CD4-positive, CD25-positive, alpha-beta regulatory T cell (primary cell): ENCODE measurements around the gene UBE2E1. TPM values are rescaled to one million over a fixed set of nuclear protein-coding genes. Genes with fewer than 3 reads are reported as not detected.

Experiments used
- ATAC-seq, 2 donors: fragments of 150-1000 bp; cut with Tn5 transposase; one replicate each; pipeline ENCODE4 v1.10.0; 2021; ENCODE audit warnings: low read depth in 2 of 2, moderate number of reproducible peaks in 2 of 2, moderate library complexity in 1 of 2
- DNase-seq, 3 donors: peaks; one replicate each; pipeline versions ENCODE4 v3.0.0 to v3.0.0-alpha.2; 2012 to 2022; ENCODE audit warnings: mixed read lengths in 1 of 3
- H3K27ac ChIP-seq: one replicate; pipeline ENCODE4 v1.7.0; 2013; ENCODE audit warnings: mild to moderate bottlenecking, low read length; ENCODE audit not compliant: insufficient read depth, poor library complexity, severe bottlenecking
- H3K27me3 ChIP-seq: one replicate; pipeline ENCODE4 v1.7.0; 2013; ENCODE audit warnings: low read length; ENCODE audit not compliant: control insufficient read depth, insufficient read depth
- H3K36me3 ChIP-seq: one replicate; pipeline ENCODE4 v1.7.0; 2013; ENCODE audit warnings: mild to moderate bottlenecking, low read length, moderate library complexity; ENCODE audit not compliant: control insufficient read depth, insufficient read depth
- H3K4me1 ChIP-seq: 2 replicates; pipeline ENCODE4 v1.7.0; 2013; ENCODE audit warnings: mild to moderate bottlenecking, low read length; ENCODE audit not compliant: insufficient read depth, control insufficient read depth, poor library complexity, severe bottlenecking
- H3K4me3 ChIP-seq: one replicate; pipeline ENCODE4 v1.7.0; 2013; ENCODE audit warnings: low read depth, mild to moderate bottlenecking, low read length, moderate library complexity
- H3K9me3 ChIP-seq, 2 experiments: 1 replicate in 1 of 2; 2 replicates in 1 of 2; pipeline ENCODE4 v1.7.0; 2013; ENCODE audit warnings: low read length in 2 of 2, mild to moderate bottlenecking in 1 of 2, moderate library complexity in 1 of 2; ENCODE audit not compliant: control insufficient read depth in 2 of 2
- H3K27ac Mint-ChIP-seq, 3 donors: one replicate each; pipeline ENCODE4 v1.8.0; 2020 to 2022; ENCODE audit warnings: mild to moderate bottlenecking in 3 of 3, mixed read lengths in 3 of 3, moderate library complexity in 2 of 3
- H3K27me3 Mint-ChIP-seq: one replicate; pipeline ENCODE4 v1.8.0; 2022; ENCODE audit warnings: mild to moderate bottlenecking, mixed read lengths
- H3K36me3 Mint-ChIP-seq: one replicate; pipeline ENCODE4 v1.8.0; 2020; ENCODE audit warnings: mixed read lengths
- H3K4me1 Mint-ChIP-seq, 4 donors: one replicate each; pipeline ENCODE4 v1.8.0; 2020 to 2022; ENCODE audit warnings: mixed read lengths in 4 of 4, mild to moderate bottlenecking in 1 of 4
- H3K4me3 Mint-ChIP-seq, 4 donors: one replicate each; pipeline ENCODE4 v1.8.0; 2020 to 2022; ENCODE audit warnings: mild to moderate bottlenecking in 4 of 4, mixed read lengths in 4 of 4, moderate library complexity in 3 of 4
- H3K9me3 Mint-ChIP-seq, 7 donors: one replicate each; pipeline ENCODE4 v1.8.0; 2020 to 2022; ENCODE audit warnings: mixed read lengths in 7 of 7, mild to moderate bottlenecking in 3 of 7, moderate library complexity in 2 of 7
- polyA plus RNA-seq, 4 donors: library from polyadenylated mRNA; unstranded; fragments of 300-500 nt; fragmentation: Illumina TruSeq; gene quantifications; one replicate each; pipeline ENCODE4 v1.2.3, GENCODE V29; 2021
- total RNA-seq: library from RNA; stranded (reverse); gene quantifications from one replicate; pipeline ENCODE4 v1.2.3, GENCODE V29; 2022

UBE2E1 gene
- total and polyA plus RNA-seq, 5 donors from 2014 or later = 6.2 to 65.3 (median 12.8) TPM

GRCh38 chr3:23807424-23808015, 1.8 kb downstream of the UBE2E1 start:
- no peak for ATAC-seq
- Histone ChIP-seq H3K4me1 (peaks cover 55% of the 10 kb centered on the region), H3K27me3 (no peaks in the 10 kb centered on the region), H3K36me3 (no peaks in the 10 kb centered on the region), H3K4me3 (peak overlapping the region; percentile 76), H3K9me3 (no peaks in the 10 kb centered on the region), H3K27ac (peak overlapping the region; percentile 51)
- H3K9me3 Mint-ChIP-seq = peaks cover 0 to 2% (median 0%) of the 10 kb centered on the region in 7 donors
- H3K27ac Mint-ChIP-seq = peak overlapping the region; percentile 89 to 98 (median 96)
- peaks cover 37 to 61% (median 46%) of the 10 kb centered on the region in 4 donors for H3K4me1 Mint-ChIP-seq
- peak overlapping the region; percentile 95 to 99 (median 97) for H3K4me3 Mint-ChIP-seq
- H3K27me3 Mint-ChIP-seq = peaks cover 7% of the 10 kb centered on the region
- no peak for DNase-seq
- peaks cover 8% of the 10 kb centered on the region for H3K36me3 Mint-ChIP-seq

DNA sequence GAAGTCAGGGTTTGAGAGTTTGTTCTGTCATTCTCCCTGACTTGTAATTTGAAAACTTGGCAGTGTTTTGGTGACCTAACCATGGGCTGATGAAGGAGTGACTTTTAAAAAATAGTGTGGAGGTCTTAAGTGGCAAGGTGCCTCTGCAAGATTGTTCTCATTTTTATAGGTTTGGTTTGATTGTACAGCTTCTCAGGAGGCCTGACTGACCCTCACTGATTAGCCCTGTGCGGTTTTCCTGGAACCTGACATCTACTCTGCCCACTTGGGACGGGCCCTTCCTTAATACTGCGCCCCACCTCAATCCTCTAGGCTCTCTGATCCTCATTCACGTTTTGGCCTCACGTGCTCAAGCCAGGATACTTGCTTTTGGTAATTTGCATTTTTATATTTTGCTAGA, 2.8 kb downstream of the UBE2E1 start:
- H3K27ac ChIP-seq = peak overlapping the region; percentile 23

DNA sequence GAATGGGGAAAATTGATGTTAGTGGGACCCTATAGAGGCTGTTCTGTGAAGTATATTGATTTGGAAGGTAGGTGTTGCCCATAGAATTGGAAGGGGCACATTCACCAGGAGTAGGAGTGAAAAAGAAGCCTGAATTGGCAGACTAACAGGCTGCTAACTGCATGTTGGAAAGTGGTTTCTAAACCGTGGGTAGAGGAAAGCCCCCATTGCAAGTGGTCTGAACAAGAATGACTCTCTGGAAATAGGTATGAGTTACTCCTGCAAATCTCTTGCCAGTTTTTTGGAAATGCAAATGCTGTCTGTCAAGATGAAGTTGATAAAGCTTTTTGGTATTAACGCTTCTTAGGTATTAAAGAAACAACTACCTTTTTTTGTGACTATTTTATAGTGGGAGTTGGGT, 3.5 kb downstream of the UBE2E1 start:
- peak overlapping the region; percentile 68 for H3K4me3 ChIP-seq
- DNase-seq = no peak

More for the DNA sequence above, 2.8 kb downstream of the UBE2E1 start:
- H3K4me1 ChIP-seq = peaks cover 55% of the 10 kb centered on the region
- H3K27ac Mint-ChIP-seq = peak overlapping the region; percentile 32 to 89 (median 72)
- H3K36me3 ChIP-seq = no peaks in the 10 kb centered on the region
- peak overlapping the region; percentile 95 to 100 (median 97) for H3K4me3 Mint-ChIP-seq
- peak overlapping the region; percentile 76 for H3K4me3 ChIP-seq
- H3K9me3 Mint-ChIP-seq = peaks cover 0 to 2% (median 0%) of the 10 kb centered on the region in 7 donors
- peaks cover 10% of the 10 kb centered on the region for H3K36me3 Mint-ChIP-seq
- ATAC-seq (no peak), DNase-seq (no peak)
- no peaks in the 10 kb centered on the region for H3K27me3 ChIP-seq
- peaks cover 7% of the 10 kb centered on the region for H3K27me3 Mint-ChIP-seq
- no peaks in the 10 kb centered on the region for H3K9me3 ChIP-seq
- peaks cover 37 to 68% (median 50%) of the 10 kb centered on the region in 4 donors for H3K4me1 Mint-ChIP-seq

DNA sequence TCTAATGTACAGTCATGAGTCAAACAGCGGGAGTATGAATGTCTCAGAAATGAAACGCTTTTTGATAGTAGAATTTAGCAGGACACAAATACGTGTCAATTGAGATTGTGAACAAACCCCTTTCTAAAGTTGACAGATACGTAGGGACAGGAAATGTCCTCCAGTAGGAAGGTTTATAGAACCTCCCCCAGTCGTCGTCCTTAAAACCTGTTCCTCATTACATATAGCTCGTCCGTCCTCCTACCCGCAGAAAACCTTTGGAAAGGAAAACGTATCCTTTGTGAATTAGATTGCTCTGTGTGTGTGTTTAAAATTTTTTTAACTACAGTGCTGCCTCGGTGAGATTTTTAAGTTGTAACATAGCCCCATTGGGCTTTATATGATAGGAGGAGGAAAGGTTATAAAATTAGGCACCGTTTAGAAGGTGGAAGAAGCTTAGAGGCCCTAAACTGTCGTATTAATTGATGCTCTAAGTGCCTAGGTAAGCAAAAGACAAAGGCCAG, 4.1 kb downstream of the UBE2E1 start:
- Mint-ChIP-seq H3K4me3 (peak overlapping the region; percentile 95 to 100 (median 97)), H3K27ac (peak overlapping the region; percentile 78 to 98 (median 89)), H3K27me3 (peaks cover 7% of the 10 kb centered on the region), H3K36me3 (peaks cover 10% of the 10 kb centered on the region), H3K4me1 (peaks cover 45 to 69% (median 55%) of the 10 kb centered on the region in 4 donors), H3K9me3 (peaks cover 0 to 2% (median 0%) of the 10 kb centered on the region in 7 donors)
- peak overlapping the region; percentile 48 for H3K27ac ChIP-seq
- peak overlapping the region; percentile 68 for H3K4me3 ChIP-seq
- no peaks in the 10 kb centered on the region for H3K27me3 ChIP-seq
- no peaks in the 10 kb centered on the region for H3K9me3 ChIP-seq
- H3K4me1 ChIP-seq = peaks cover 55% of the 10 kb centered on the region
- DNase-seq (peak in 1 of 3 donors; percentile 35), ATAC-seq (no peak)
- no peaks in the 10 kb centered on the region for H3K36me3 ChIP-seq

More for the DNA sequence above, 3.5 kb downstream of the UBE2E1 start:
- H3K9me3 Mint-ChIP-seq = peaks cover 0 to 2% (median 0%) of the 10 kb centered on the region in 7 donors
- H3K9me3 ChIP-seq = no peaks in the 10 kb centered on the region
- H3K36me3 ChIP-seq = no peaks in the 10 kb centered on the region
- peak overlapping the region; percentile 36 for H3K27ac ChIP-seq
- peaks cover 10% of the 10 kb centered on the region for H3K36me3 Mint-ChIP-seq
- peaks cover 55% of the 10 kb centered on the region for H3K4me1 ChIP-seq
- H3K27ac Mint-ChIP-seq = peak overlapping the region; percentile 78 to 98 (median 89)
- ATAC-seq = no peak
- no peaks in the 10 kb centered on the region for H3K27me3 ChIP-seq
- peak overlapping the region; percentile 95 to 100 (median 97) for H3K4me3 Mint-ChIP-seq
- peaks cover 7% of the 10 kb centered on the region for H3K27me3 Mint-ChIP-seq
- H3K4me1 Mint-ChIP-seq = peaks cover 42 to 69% (median 52%) of the 10 kb centered on the region in 4 donors

DNA sequence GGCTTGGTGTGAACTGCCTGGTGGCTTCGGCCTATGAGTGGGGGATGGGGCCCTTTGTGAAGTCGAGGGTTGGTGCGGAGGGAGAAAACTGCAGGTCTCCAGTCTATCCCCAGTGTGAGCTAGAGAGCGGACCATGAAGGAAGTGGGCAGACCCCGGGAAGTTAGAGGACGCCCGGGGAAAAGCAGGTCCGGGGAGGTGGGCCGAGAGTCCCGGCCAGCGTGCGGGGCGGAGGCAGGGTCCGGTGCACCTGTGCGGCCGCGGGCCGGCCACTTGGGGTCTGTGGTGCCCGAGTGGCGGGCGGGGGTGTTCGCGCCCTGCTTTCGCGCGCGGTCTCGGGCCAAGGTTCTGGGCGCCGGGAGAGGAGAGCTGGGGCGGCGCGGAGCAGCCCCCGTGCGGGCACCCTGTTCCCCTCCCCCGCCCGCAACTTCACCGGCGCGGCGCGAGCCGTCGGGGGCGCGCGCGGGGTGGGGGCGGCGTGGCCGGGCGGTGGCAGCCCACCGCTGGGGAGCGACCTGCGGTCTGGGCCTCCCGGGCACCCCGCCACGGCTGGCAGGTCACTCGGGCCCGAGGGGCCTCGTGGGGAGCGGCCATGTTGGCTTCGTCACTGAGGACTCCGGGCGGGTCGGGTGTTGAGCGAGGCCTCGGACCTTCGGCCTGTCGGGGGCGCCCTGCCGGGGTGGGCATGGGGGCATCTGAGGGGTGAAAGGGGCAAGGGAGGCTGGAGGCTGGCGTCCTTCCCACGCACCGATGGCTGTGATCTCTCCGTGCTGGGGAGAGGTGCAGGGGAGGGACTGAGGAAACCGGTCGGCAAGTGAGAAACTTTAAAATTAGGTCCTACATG, 4.8 kb downstream of the UBE2E1 start:
- DNase-seq (peak; percentile 20 to 56 (median 34)), ATAC-seq (peak; percentile 9 to 29)
- H3K4me3 ChIP-seq = peak overlapping the region; percentile 83
- H3K36me3 Mint-ChIP-seq = peaks cover 10% of the 10 kb centered on the region
- H3K9me3 Mint-ChIP-seq = peaks cover 0 to 2% (median 0%) of the 10 kb centered on the region in 7 donors
- peaks cover 7% of the 10 kb centered on the region for H3K27me3 Mint-ChIP-seq
- H3K9me3 ChIP-seq = no peaks in the 10 kb centered on the region
- H3K4me3 Mint-ChIP-seq = peak overlapping the region; percentile 95 to 100 (median 97)
- no peaks in the 10 kb centered on the region for H3K36me3 ChIP-seq
- peaks cover 52% of the 10 kb centered on the region for H3K4me1 ChIP-seq
- peak overlapping the region; percentile 49 for H3K27ac ChIP-seq
- H3K27me3 ChIP-seq = no peaks in the 10 kb centered on the region
- H3K4me1 Mint-ChIP-seq = peaks cover 45 to 68% (median 59%) of the 10 kb centered on the region in 4 donors
- H3K27ac Mint-ChIP-seq = peak overlapping the region; percentile 89 to 98 (median 97)

- H3K9me3 ChIP-seq = no peaks in the 10 kb centered on the region
- ATAC-seq (no peak), DNase-seq (peak in 1 of 3 donors; percentile 48)
- no peaks in the 10 kb centered on the region for H3K36me3 ChIP-seq
- peaks cover 52% of the 10 kb centered on the region for H3K4me1 ChIP-seq
- Mint-ChIP-seq H3K36me3 (peaks cover 10% of the 10 kb centered on the region), H3K27me3 (peaks cover 7% of the 10 kb centered on the region), H3K27ac (peak overlapping the region; percentile 89 to 97 (median 96)), H3K4me1 (peaks cover 45 to 69% (median 61%) of the 10 kb centered on the region in 4 donors), H3K4me3 (peak overlapping the region; percentile 80 to 97 (median 96)), H3K9me3 (peaks cover 0 to 2% (median 0%) of the 10 kb centered on the region in 7 donors)
- peak overlapping the region; percentile 49 for H3K27ac ChIP-seq
- peak overlapping the region; percentile 83 for H3K4me3 ChIP-seq
- no peaks in the 10 kb centered on the region for H3K27me3 ChIP-seq
Observed at GRCh38 chr3:23811185-23811527, 5.4 kb downstream of the UBE2E1 start.

- peak overlapping the region; percentile 83 for H3K4me3 ChIP-seq
- peak overlapping the region; percentile 38 to 89 (median 70) for H3K27ac Mint-ChIP-seq
- peaks cover 10% of the 10 kb centered on the region for H3K36me3 Mint-ChIP-seq
- DNase-seq (peak in 1 of 3 donors; percentile 68), ATAC-seq (peak in 1 of 2 donors; percentile 8)
- no peaks in the 10 kb centered on the region for H3K9me3 ChIP-seq
- peaks cover 0 to 2% (median 0%) of the 10 kb centered on the region in 7 donors for H3K9me3 Mint-ChIP-seq
- peak overlapping the region; percentile 80 to 97 (median 96) for H3K4me3 Mint-ChIP-seq
- peaks cover 48% of the 10 kb centered on the region for H3K4me1 ChIP-seq
- H3K36me3 ChIP-seq = no peaks in the 10 kb centered on the region
- peaks cover 45 to 68% (median 61%) of the 10 kb centered on the region in 4 donors for H3K4me1 Mint-ChIP-seq
- peaks cover 7% of the 10 kb centered on the region for H3K27me3 Mint-ChIP-seq
- H3K27me3 ChIP-seq = no peaks in the 10 kb centered on the region
- H3K27ac ChIP-seq = no peak overlapping the region
Observed at GRCh38 chr3:23811919-23812318, 6.2 kb downstream of the UBE2E1 start.
